ENCODE measurements around the gene TSR1. TPM values are rescaled to one million over a fixed set of nuclear protein-coding genes. Genes with fewer than 3 reads are reported as not detected.

Gene TSR1
- 42.1 and 65.2 TPM in 2 replicates for total RNA-seq (2014; rRNA removed; shearing (Covaris generic); ENCODE audit: low replicate concordance)

- H3K36me3 ChIP-seq (ENCODE audit: insufficient read depth, low read length) = peaks cover 41% of the 10 kb centered on the region
- no peaks in the 10 kb centered on the region for H4K20me1 ChIP-seq (ENCODE audit: insufficient read depth, low read depth, low read length)
- H3K9ac ChIP-seq (ENCODE audit: low read length) = peak within 1 kb of the TSS; percentile 94
- H3K4me1 ChIP-seq (ENCODE audit: low read length) = peaks cover 26% of the 10 kb centered on the region
- no peaks in the 10 kb centered on the region for H3K27me3 ChIP-seq (ENCODE audit: low read length)
- no peaks in the 10 kb centered on the region for H3K9me2 ChIP-seq (replicated peaks; ENCODE audit: insufficient read depth, low read length)
- no peaks in the 10 kb centered on the region for H3K9me3 ChIP-seq (ENCODE audit: low read length)
- peak within 1 kb of the TSS; percentile 86 for H3K4me2 ChIP-seq (ENCODE audit: low read depth, low read length, poor library complexity, severe bottlenecking)
- peak within 1 kb of the TSS; percentile 71; the same call in 1 of the 2 replicates for H2AFZ ChIP-seq (ENCODE audit: low read length)
- H3K27ac ChIP-seq (ENCODE audit: low read length) = peak within 1 kb of the TSS; percentile 66
- DNase-seq = peak; percentile 96
- H3K4me3 ChIP-seq (ENCODE audit: low read length) = peak within 1 kb of the TSS; percentile 91
- peaks cover 81% of the 10 kb centered on the region for H3K79me2 ChIP-seq (ENCODE audit: low read length)
Measured at GRCh38 chr17:2336215-2336851, at the start of gene TSR1. Gene TSR1, minus strand, starts transcription at chr17:2336457. Its CDS starts 30 bp downstream, at chr17:2336427.

- Histone ChIP-seq H4K20me1 (ENCODE audit: insufficient read depth, low read depth, low read length) (no peaks in the 10 kb centered on the region), H3K4me3 (ENCODE audit: low read length) (no peak overlapping the region), H3K4me1 (ENCODE audit: low read length) (peaks cover 4% of the 10 kb centered on the region; the same call in 1 of the 2 replicates), H3K9ac (ENCODE audit: low read length) (no peak overlapping the region), H3K9me2 (replicated peaks; ENCODE audit: insufficient read depth, low read length) (no peaks in the 10 kb centered on the region), H3K9me3 (ENCODE audit: low read length) (no peaks in the 10 kb centered on the region), H3K36me3 (ENCODE audit: insufficient read depth, low read length) (0 out of 2 replicates have a peak, but pooled peaks cover 12% of the 10 kb centered on the region), H3K79me2 (ENCODE audit: low read length) (peaks cover 8% of the 10 kb centered on the region), H3K4me2 (ENCODE audit: low read depth, low read length, poor library complexity, severe bottlenecking) (no peak overlapping the region), H3K27ac (ENCODE audit: low read length) (no peak overlapping the region), H3K27me3 (ENCODE audit: low read length) (no peaks in the 10 kb centered on the region), H2AFZ (ENCODE audit: low read length) (no peak overlapping the region)
- no peak for DNase-seq
Measured at GRCh38 chr17:2385240-2386210, 49.3 kb upstream of the TSR1 start.

DNA sequence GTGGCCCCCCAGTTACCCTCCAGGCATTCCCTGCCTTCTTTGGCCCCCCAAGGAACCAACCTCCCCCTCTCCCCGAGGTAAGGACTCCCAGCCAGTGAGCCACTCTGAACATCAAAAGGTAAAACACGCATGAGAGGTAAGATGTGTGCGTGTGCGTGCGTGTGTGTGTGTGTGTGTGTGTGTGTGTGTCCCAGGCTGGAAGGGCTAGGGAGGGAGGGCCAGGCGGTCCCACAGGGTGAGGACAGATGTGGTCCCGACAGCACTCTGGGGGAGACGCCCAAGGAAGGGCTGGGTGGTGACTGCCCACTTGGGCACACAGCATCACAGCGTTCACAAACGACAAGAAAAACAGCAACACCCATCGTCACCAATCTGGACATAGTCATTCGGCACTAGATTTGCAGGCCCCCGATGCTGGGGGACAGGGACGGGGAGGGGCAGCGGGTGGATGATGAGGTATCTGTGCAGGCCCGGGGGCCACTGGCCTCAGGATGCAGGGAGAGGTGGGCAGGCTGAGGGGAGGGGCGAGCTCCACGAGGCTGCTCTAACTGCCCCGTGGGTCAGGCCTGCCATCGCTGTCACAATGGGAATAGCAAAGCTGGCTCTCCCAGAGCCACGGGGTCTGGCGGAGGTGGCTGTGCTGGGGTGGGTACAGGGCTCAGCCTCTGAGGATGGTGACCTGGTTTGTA, 48.3 kb upstream of the TSR1 start:
- Histone ChIP-seq H2AFZ (ENCODE audit: low read length) (no peak overlapping the region), H3K9ac (ENCODE audit: low read length) (no peak overlapping the region), H3K79me2 (ENCODE audit: low read length) (no peaks in the 10 kb centered on the region), H3K4me1 (ENCODE audit: low read length) (peaks cover 4% of the 10 kb centered on the region; the same call in 1 of the 2 replicates), H3K4me3 (ENCODE audit: low read length) (no peak overlapping the region), H3K27me3 (ENCODE audit: low read length) (no peaks in the 10 kb centered on the region), H3K9me2 (replicated peaks; ENCODE audit: insufficient read depth, low read length) (no peaks in the 10 kb centered on the region), H3K27ac (ENCODE audit: low read length) (no peak overlapping the region), H3K4me2 (ENCODE audit: low read depth, low read length, poor library complexity, severe bottlenecking) (no peak overlapping the region), H3K36me3 (ENCODE audit: insufficient read depth, low read length) (0 out of 2 replicates have a peak, but pooled peaks cover 8% of the 10 kb centered on the region), H3K9me3 (ENCODE audit: low read length) (no peaks in the 10 kb centered on the region), H4K20me1 (ENCODE audit: insufficient read depth, low read depth, low read length) (no peaks in the 10 kb centered on the region)
- DNase-seq = no peak

DNA sequence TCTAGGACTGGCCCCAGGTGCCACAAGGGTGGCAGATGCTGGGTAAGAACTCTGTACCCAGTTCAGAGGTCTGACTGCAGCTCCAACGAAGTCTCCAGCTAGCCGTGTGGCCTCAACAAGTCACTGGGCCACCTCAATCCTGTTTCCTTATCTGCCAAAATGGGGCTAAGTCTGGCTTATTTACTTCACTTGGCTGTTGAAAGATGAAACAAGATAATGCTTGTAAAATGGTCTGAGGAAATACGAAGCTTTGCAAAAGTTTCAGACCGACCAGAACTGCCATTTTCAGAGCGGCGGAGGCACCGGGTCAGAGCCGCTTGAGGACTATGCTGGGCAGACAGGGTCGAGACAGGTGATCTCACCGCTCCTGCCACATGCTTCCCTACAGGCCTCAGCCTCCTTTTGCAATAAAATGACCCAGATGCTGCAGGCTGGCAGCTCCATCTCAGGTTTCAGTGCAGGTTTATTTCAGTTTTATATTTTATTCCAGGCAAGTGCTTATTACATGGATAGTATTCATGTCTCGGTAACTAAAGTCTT, 47.4 kb upstream of the TSR1 start:
- H3K9ac ChIP-seq (ENCODE audit: low read length) = 0 out of 2 replicates have a peak overlapping the region, but pooled peaks have one; percentile 20
- no peak overlapping the region for H3K4me2 ChIP-seq (ENCODE audit: low read depth, low read length, poor library complexity, severe bottlenecking)
- H3K79me2 ChIP-seq (ENCODE audit: low read length) = no peaks in the 10 kb centered on the region

GRCh38 chr17:2380950-2381649, 44.8 kb upstream of the TSR1 start:
- no peaks in the 10 kb centered on the region for H3K79me2 ChIP-seq (ENCODE audit: low read length)
- no peak overlapping the region for H3K4me3 ChIP-seq (ENCODE audit: low read length)
- no peak for DNase-seq
- no peak overlapping the region for H2AFZ ChIP-seq (ENCODE audit: low read length)
- no peak overlapping the region for H3K4me2 ChIP-seq (ENCODE audit: low read depth, low read length, poor library complexity, severe bottlenecking)
- no peaks in the 10 kb centered on the region for H3K27me3 ChIP-seq (ENCODE audit: low read length)
- H4K20me1 ChIP-seq (ENCODE audit: insufficient read depth, low read depth, low read length) = no peaks in the 10 kb centered on the region
- peaks cover 8% of the 10 kb centered on the region; the same call in 1 of the 2 replicates for H3K36me3 ChIP-seq (ENCODE audit: insufficient read depth, low read length)
- H3K9ac ChIP-seq (ENCODE audit: low read length) = no peak overlapping the region
- H3K27ac ChIP-seq (ENCODE audit: low read length) = no peak overlapping the region
- no peaks in the 10 kb centered on the region for H3K9me3 ChIP-seq (ENCODE audit: low read length)
- H3K4me1 ChIP-seq (ENCODE audit: low read length) = peaks cover 4% of the 10 kb centered on the region; the same call in 1 of the 2 replicates
- H3K9me2 ChIP-seq (replicated peaks; ENCODE audit: insufficient read depth, low read length) = no peaks in the 10 kb centered on the region

More for the DNA sequence above, 47.4 kb upstream of the TSR1 start:
- H3K27me3 ChIP-seq (ENCODE audit: low read length) = no peaks in the 10 kb centered on the region
- H3K9me2 ChIP-seq (replicated peaks; ENCODE audit: insufficient read depth, low read length) = no peaks in the 10 kb centered on the region
- no peak overlapping the region for H3K4me3 ChIP-seq (ENCODE audit: low read length)
- H3K9me3 ChIP-seq (ENCODE audit: low read length) = no peaks in the 10 kb centered on the region
- no peak for DNase-seq
- no peaks in the 10 kb centered on the region for H4K20me1 ChIP-seq (ENCODE audit: insufficient read depth, low read depth, low read length)
- H2AFZ ChIP-seq (ENCODE audit: low read length) = no peak overlapping the region
- H3K4me1 ChIP-seq (ENCODE audit: low read length) = peaks cover 4% of the 10 kb centered on the region; the same call in 1 of the 2 replicates
- 0 out of 2 replicates have a peak, but pooled peaks cover 8% of the 10 kb centered on the region for H3K36me3 ChIP-seq (ENCODE audit: insufficient read depth, low read length)
- no peak overlapping the region for H3K27ac ChIP-seq (ENCODE audit: low read length)

GRCh38 chr17:2380226-2380922, 44.1 kb upstream of the TSR1 start:
- Histone ChIP-seq H3K4me1 (ENCODE audit: low read length) (peaks cover 4% of the 10 kb centered on the region; the same call in 1 of the 2 replicates), H3K4me3 (ENCODE audit: low read length) (no peak overlapping the region), H3K27me3 (ENCODE audit: low read length) (no peaks in the 10 kb centered on the region), H3K36me3 (ENCODE audit: insufficient read depth, low read length) (peaks cover 8% of the 10 kb centered on the region; the same call in 1 of the 2 replicates), H3K9ac (ENCODE audit: low read length) (no peak overlapping the region), H3K4me2 (ENCODE audit: low read depth, low read length, poor library complexity, severe bottlenecking) (no peak overlapping the region), H3K79me2 (ENCODE audit: low read length) (no peaks in the 10 kb centered on the region), H2AFZ (ENCODE audit: low read length) (no peak overlapping the region), H3K9me3 (ENCODE audit: low read length) (no peaks in the 10 kb centered on the region), H3K9me2 (replicated peaks; ENCODE audit: insufficient read depth, low read length) (no peaks in the 10 kb centered on the region), H3K27ac (ENCODE audit: low read length) (no peak overlapping the region), H4K20me1 (ENCODE audit: insufficient read depth, low read depth, low read length) (no peaks in the 10 kb centered on the region)
- DNase-seq = no peak
